Measurements from ENCODE around the gene GPC3.

GPC3 gene

DNA sequence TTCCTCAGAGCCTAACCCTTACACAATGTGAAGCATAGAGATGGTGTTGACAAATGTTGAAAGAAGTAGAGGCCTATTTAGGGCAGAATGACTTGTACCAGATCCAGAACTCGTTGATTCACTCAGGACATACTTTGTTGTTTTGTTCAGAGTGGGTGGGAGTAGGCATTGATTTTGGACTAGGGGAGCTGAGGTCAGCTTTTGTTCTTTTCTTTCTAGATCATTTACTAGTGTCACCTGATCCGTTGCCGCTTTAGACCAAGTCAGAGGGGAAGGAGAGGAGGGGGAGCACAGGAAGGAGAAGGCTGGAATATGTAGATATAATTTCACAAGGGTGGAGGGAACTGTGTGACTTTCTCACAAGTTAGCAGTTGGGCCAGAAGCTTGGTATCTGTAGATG, 287.7 kb downstream of the GPC3 start:
- no peaks in the 10 kb centered on the region for H3K9me3 ChIP-seq (ENCODE audit: control insufficient read depth, insufficient read depth, low read depth, low read length)
- H3K4me1 ChIP-seq (ENCODE audit: control insufficient read depth, insufficient read depth, low read length): 0 out of 2 replicates have a peak, but pooled peaks cover 3% of the 10 kb centered on the region
- ChIA-PET POLR2A (interaction anchor here (0.6 kb wide), 1 partner anchor 404 kb away, joined by 3 read pairs; no protein-coding TSS in a partner anchor), CTCF (interaction anchor here (0.6 to 3.2 kb wide), 14 partner anchors 9 to 798 kb away, joined by 3 to 22 read pairs (median 5); no protein-coding TSS in a partner anchor)
- no peak overlapping the region for H3K27ac ChIP-seq (ENCODE audit: extremely low read depth, low read depth, low read length)
- TF ChIP-seq ZFHX2 (tag by site-specific recombination; conservative IDR thresholded peaks at IDR 0.05) (peak; percentile 34; the same call in 1 of the 2 replicates), ZNF660 (tag by site-specific recombination; IDR thresholded peaks at IDR 0.05) (no peak)
- H3K4me3 ChIP-seq (ENCODE audit: low read depth, low read length): no peak overlapping the region
- no peaks in the 10 kb centered on the region for H3K36me3 ChIP-seq (ENCODE audit: control insufficient read depth in 2 of 2, insufficient read depth in 1 of 2, low read length in 2 of 2)

DNA sequence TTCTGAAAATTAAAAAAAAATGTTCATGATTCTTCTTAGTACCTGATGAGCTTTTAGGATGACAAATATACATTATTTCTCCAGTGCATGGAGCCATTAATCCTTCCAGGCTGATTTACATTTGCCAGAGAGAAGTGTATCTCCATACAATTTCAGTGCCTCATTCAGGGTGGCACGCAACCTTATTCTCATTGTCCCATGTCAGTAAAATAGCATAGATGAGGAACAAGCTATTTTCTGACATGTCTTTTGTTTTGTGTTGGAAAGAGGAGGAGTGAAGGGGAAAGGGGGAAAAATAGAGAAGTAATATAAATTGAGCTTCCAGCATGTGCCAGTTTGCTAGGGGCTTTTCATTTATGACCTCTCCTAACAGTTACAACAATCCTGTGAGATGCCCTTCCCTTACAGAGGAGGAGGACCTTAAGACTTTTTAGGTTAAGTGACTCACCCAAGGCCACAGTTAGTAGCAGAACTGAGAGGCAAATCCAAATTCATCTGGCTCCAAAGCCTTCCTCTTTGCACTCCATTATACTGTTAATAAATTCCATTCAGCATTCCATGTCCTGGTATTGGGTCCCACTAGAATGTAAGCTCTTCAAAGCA, 295.3 kb downstream of the GPC3 start:
- ChIA-PET POLR2A (no interaction called here), CTCF (interaction anchor here (1.0 kb wide), 1 partner anchor 19 kb away, joined by 6 read pairs; no protein-coding TSS in a partner anchor)
- Histone ChIP-seq H3K27ac (ENCODE audit: extremely low read depth, low read depth, low read length) (no peak overlapping the region), H3K4me3 (ENCODE audit: low read depth, low read length) (no peak overlapping the region), H3K4me1 (ENCODE audit: control insufficient read depth, insufficient read depth, low read length) (0 out of 2 replicates have a peak, but pooled peaks cover 3% of the 10 kb centered on the region), H3K9me3 (ENCODE audit: control insufficient read depth, insufficient read depth, low read depth, low read length) (no peaks in the 10 kb centered on the region), H3K36me3 (ENCODE audit: control insufficient read depth in 2 of 2, insufficient read depth in 1 of 2, low read length in 2 of 2) (no peaks in the 10 kb centered on the region; a peak in 1 of 3 replicates)
- no peak for TF ChIP-seq ZNF621 (tag by site-specific recombination; IDR thresholded peaks at IDR 0.05)
- no peak for TF ChIP-seq TRIM28 (IDR thresholded peaks at IDR 0.05; ENCODE audit: borderline replicate concordance, low read length)
- TF ChIP-seq ZNF776 (tag by site-specific recombination; IDR thresholded peaks at IDR 0.05; ENCODE audit: borderline replicate concordance): no peak
- TF ChIP-seq, protein P1, sequence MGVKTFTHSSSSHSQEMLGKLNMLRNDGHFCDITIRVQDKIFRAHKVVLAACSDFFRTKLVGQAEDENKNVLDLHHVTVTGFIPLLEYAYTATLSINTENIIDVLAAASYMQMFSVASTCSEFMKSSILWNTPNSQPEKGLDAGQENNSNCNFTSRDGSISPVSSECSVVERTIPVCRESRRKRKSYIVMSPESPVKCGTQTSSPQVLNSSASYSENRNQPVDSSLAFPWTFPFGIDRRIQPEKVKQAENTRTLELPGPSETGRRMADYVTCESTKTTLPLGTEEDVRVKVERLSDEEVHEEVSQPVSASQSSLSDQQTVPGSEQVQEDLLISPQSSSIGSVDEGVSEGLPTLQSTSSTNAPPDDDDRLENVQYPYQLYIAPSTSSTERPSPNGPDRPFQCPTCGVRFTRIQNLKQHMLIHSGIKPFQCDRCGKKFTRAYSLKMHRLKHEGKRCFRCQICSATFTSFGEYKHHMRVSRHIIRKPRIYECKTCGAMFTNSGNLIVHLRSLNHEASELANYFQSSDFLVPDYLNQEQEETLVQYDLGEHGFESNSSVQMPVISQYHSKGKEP (tag by site-specific recombination; IDR thresholded peaks at IDR 0.05): no peak
- no peak for TF ChIP-seq ZNF423 (tag by site-specific recombination; IDR thresholded peaks at IDR 0.05)

DNA sequence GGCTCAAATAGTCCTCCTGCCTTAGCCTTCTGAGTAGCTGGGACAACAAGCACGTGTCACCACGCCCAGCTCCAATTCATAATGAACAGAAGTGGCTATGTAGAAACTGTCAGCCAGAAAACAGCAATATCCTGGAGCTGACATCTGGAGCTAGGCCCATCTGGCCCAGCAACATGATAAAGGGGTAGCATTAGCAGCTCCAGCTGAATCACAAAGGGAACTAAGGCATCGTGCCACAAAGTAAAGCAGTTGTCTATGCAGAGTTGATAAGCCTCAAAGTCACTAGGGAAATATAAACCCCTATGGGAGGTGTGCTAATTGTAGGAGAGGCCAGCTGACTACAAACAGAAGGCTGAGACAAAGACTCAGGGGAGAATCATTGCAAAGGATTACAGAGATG, 299.6 kb downstream of the GPC3 start:
- POLR2A ChIA-PET: no interaction called here
- Histone ChIP-seq H3K9me3 (ENCODE audit: control insufficient read depth, insufficient read depth, low read depth, low read length) (no peaks in the 10 kb centered on the region), H3K4me3 (ENCODE audit: low read depth, low read length) (no peak overlapping the region), H3K27ac (ENCODE audit: extremely low read depth, low read depth, low read length) (no peak overlapping the region), H3K4me1 (ENCODE audit: control insufficient read depth, insufficient read depth, low read length) (0 out of 2 replicates have a peak, but pooled peaks cover 3% of the 10 kb centered on the region), H3K36me3 (ENCODE audit: control insufficient read depth in 2 of 2, insufficient read depth in 1 of 2, low read length in 2 of 2) (no peaks in the 10 kb centered on the region)
- CTCF ChIA-PET: interaction anchor here (0.6 to 1.4 kb wide), 2 partner anchors 15 to 435 kb away, joined by 3 to 4 read pairs; no protein-coding TSS in a partner anchor
- TF ChIP-seq ZNF416 (tag by site-specific recombination; IDR thresholded peaks at IDR 0.05): no peak

DNA sequence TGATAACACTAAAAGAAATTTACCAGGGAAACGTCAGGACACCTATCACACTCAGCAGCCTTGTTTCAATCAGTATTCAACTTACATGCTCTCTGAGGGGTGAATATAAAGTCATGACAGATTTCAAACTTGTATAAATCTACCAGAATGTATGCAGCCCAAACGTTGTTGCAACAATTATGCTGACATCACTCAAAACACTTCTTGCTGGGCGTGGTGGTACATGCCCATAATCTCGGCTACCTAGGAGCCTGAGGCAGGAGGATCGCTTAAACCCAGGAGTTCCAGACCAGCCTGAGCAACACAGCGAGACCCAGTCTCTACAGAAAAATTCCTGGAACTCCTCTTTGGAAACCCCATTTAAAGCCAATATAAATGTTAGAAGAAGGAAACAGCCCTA, 303.5 kb downstream of the GPC3 start:
- H3K9me3 ChIP-seq (ENCODE audit: control insufficient read depth, insufficient read depth, low read depth, low read length): no peaks in the 10 kb centered on the region; the same call in 1 of the 2 replicates
- ChIA-PET CTCF (interaction anchor here (0.6 to 3.4 kb wide), 2 partner anchors 11 to 1050 kb away, joined by 3 to 27 read pairs; no protein-coding TSS in a partner anchor), POLR2A (no interaction called here)

More for the DNA sequence above, 303.5 kb downstream of the GPC3 start:
- Histone ChIP-seq H3K36me3 (ENCODE audit: control insufficient read depth in 2 of 2, insufficient read depth in 1 of 2, low read length in 2 of 2) (no peaks in the 10 kb centered on the region), H3K27ac (ENCODE audit: extremely low read depth, low read depth, low read length) (no peak overlapping the region), H3K4me1 (ENCODE audit: control insufficient read depth, insufficient read depth, low read length) (0 out of 2 replicates have a peak, but pooled peaks cover 3% of the 10 kb centered on the region), H3K4me3 (ENCODE audit: low read depth, low read length) (no peak overlapping the region)
- TF ChIP-seq ZNF404 (tag by site-specific recombination; IDR thresholded peaks at IDR 0.05) (no peak), ZNF623 (tag by site-specific recombination; IDR thresholded peaks at IDR 0.05) (no peak), ZNF596 (tag by site-specific recombination; IDR thresholded peaks at IDR 0.05) (no peak), ZNF133 (tag by site-specific recombination; IDR thresholded peaks at IDR 0.05) (no peak), SALL2 (tag by site-specific recombination; IDR thresholded peaks at IDR 0.05; ENCODE audit: borderline replicate concordance) (no peak)
- TF ChIP-seq, protein P2, sequence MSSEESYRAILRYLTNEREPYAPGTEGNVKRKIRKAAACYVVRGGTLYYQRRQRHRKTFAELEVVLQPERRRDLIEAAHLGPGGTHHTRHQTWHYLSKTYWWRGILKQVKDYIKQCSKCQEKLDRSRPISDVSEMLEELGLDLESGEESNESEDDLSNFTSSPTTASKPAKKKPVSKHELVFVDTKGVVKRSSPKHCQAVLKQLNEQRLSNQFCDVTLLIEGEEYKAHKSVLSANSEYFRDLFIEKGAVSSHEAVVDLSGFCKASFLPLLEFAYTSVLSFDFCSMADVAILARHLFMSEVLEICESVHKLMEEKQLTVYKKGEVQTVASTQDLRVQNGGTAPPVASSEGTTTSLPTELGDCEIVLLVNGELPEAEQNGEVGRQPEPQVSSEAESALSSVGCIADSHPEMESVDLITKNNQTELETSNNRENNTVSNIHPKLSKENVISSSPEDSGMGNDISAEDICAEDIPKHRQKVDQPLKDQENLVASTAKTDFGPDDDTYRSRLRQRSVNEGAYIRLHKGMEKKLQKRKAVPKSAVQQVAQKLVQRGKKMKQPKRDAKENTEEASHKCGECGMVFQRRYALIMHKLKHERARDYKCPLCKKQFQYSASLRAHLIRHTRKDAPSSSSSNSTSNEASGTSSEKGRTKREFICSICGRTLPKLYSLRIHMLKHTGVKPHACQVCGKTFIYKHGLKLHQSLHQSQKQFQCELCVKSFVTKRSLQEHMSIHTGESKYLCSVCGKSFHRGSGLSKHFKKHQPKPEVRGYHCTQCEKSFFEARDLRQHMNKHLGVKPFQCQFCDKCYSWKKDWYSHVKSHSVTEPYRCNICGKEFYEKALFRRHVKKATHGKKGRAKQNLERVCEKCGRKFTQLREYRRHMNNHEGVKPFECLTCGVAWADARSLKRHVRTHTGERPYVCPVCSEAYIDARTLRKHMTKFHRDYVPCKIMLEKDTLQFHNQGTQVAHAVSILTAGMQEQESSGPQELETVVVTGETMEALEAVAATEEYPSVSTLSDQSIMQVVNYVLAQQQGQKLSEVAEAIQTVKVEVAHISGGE (tag by site-specific recombination; conservative IDR thresholded peaks at IDR 0.05; ENCODE audit: low read depth): no peak

Measured in HEK293 (cell line).